ENCODE measurements around the gene USP11. TPM values are rescaled to one million over a fixed set of nuclear protein-coding genes. Genes with fewer than 3 reads are reported as not detected.

The USP11 gene
- polyA plus RNA-seq (ENCODE audit: insufficient read length) = 94.6 TPM

GRCh38 chrX:47232803-47233332 is at the start of gene USP11:
TSS of gene USP11 (plus strand) at chrX:47233009. CDS start at chrX:47233044, 35 bp downstream.
- peak; percentile 67 for DNase-seq

GRCh38 chrX:47184486-47184885 is 48.3 kb upstream of the USP11 start:
- no peak for DNase-seq

- no peak for DNase-seq
Observed at GRCh38 chrX:47185241-47185640, 47.6 kb upstream of the USP11 start.

- DNase-seq = no peak
Observed at GRCh38 chrX:47186096-47186740, 46.6 kb upstream of the USP11 start.

- DNase-seq = no peak
Observed at GRCh38 chrX:47187106-47187677, 45.6 kb upstream of the USP11 start.

- DNase-seq = no peak
Observed at GRCh38 chrX:47189906-47190305, 42.9 kb upstream of the USP11 start.

GRCh38 chrX:47190445-47191269 is 42.2 kb upstream of the USP11 start:
- peak; percentile 88 for DNase-seq

- no peak for DNase-seq
Observed at GRCh38 chrX:47191331-47191730, 41.5 kb upstream of the USP11 start.

- DNase-seq = no peak
Observed at GRCh38 chrX:47191806-47192401, 40.9 kb upstream of the USP11 start.

- peak; percentile 91 for DNase-seq
Observed at GRCh38 chrX:47193475-47194193, 39.2 kb upstream of the USP11 start, which contains the start of gene UBA1. TSS of gene UBA1 (plus strand) at chrX:47193829. CDS start at chrX:47198803, 4,974 bp downstream.

- DNase-seq = no peak
Observed at GRCh38 chrX:47194194-47194787, 38.5 kb upstream of the USP11 start.

- DNase-seq = no peak
Observed at GRCh38 chrX:47196098-47196497, 36.7 kb upstream of the USP11 start.

GRCh38 chrX:47197526-47197925 is 35.3 kb upstream of the USP11 start:
- DNase-seq = no peak

- no peak for DNase-seq
Observed at GRCh38 chrX:47198026-47198686, 34.7 kb upstream of the USP11 start.

- DNase-seq = no peak
Observed at GRCh38 chrX:47198687-47199080, 34.1 kb upstream of the USP11 start.

- no peak for DNase-seq
Observed at GRCh38 chrX:47199286-47199685, 33.5 kb upstream of the USP11 start.

GRCh38 chrX:47200385-47201150 is 32.2 kb upstream of the USP11 start:
- no peak for DNase-seq

- no peak for DNase-seq
Observed at GRCh38 chrX:47201345-47201944, 31.4 kb upstream of the USP11 start.

- no peak for DNase-seq
Observed at GRCh38 chrX:47202316-47202715, 30.5 kb upstream of the USP11 start.

- no peak for DNase-seq
Observed at GRCh38 chrX:47202877-47203276, 29.9 kb upstream of the USP11 start.
